HK-2 (cell line): ENCODE data around the gene MKLN1.
"Not testable (repeated sequence)": the region's sequence is repeated elsewhere in the genome, so short reads cannot be mapped to it uniquely, and the experiment has no call there.

Experiments used
- DNase-seq: peaks from one replicate; pipeline ENCODE4 v3.0.0-alpha.2; 2018; ENCODE audit not compliant: unreplicated experiment

MKLN1 gene

DNA sequence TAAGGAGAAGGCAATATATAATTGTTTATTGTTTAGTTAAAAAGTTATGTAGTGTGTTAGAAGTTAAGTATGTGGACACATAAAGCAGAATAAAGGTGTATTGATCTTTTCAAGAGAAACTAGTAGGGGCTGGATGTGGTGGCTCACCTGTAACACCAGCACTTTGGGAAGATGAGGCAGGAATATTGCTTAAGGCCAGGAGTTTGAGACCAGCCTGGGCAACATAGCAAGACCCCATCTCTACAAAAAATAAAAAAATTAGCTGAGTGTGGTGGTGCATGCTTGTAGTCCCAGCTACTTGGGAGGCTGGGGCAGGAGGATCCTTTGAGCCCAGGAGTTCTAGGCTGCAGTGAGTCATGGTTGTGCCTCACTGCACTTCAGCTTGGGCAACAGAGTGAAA, 135.0 kb downstream of the MKLN1 start:
- DNase-seq: not testable (repeated sequence)

DNA sequence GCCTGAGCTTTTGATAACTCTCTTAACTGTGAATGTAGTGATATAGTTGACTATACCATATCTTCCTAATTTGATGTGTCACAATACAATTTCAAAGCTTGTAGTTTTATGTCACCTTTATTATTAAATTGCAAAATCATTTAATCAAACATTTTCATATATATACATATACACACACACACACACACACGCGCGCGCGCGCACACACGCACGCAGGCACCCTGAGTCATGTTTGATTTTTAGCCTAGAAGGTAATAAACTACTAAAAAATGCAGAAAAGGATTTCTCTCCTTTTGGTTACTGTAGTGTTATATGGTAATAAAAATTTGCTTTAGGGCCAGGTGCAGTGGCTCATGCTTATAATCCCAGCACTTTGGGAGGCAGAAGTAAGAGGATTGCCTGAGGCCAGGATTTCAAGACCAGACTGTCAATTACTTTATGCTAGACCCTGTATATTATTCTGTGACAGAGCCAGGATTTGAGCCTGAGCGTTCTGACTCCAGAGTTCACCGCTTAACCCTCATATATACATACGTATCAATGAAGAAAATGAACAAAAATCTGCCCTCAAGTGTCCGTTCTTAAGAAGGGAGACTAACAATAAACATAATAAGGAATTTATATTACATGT, 139.2 kb downstream of the MKLN1 start:
- no peak for DNase-seq

DNA sequence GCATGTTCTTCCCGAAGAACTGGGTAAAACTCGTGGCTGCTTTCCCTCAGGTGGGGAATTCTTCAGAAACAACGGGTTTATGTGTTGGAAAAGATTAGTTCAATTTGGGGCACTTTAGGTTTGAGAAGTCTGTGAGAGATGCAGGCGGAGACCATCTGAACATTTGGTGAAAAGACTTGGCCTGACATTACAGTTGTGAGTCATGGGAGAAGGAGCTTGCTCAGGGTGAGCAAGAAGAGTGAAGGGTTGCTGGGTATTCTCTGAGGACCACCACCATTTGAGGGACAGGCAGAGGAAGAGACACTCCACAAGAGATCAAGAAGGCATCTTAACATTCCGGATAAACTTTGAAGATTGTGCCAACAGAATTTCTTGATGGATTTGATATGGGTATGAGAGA, 140.1 kb downstream of the MKLN1 start:
- DNase-seq: no peak

DNA sequence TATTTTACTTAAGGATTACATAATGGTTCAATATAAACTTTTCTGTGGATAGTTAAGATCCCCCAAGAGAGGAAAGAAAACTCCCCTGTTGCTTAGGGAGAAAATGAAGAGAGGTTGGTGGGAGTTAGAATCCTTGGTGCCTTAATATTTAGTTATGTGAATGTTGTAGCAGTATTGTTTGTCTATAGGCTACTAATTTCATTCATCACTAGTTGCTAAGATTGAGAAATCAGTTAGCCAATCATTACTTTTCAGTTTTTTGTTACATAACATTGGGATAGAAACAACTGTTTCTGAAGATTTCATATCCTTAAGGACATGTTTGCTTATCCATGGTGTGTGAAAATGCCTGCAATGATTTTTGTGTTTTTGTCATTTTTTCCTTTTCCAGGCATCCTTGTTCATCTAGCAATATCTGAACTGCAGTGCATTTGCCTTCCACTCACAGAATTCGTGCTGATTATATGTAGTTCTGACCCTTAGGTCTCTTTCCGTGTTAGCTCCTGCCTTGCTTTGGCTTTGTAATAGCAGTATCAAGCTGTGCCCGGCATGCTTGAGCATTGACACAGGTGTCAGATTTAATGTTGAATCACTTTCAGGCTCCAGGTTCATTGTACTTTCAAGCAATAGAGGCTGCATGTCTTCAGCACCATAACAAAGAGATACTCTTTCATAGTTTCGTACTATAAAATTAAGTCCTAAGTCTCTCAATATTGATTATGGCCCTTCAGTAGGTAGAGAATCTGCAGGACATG, 143.8 kb downstream of the MKLN1 start:
- DNase-seq: no peak

DNA sequence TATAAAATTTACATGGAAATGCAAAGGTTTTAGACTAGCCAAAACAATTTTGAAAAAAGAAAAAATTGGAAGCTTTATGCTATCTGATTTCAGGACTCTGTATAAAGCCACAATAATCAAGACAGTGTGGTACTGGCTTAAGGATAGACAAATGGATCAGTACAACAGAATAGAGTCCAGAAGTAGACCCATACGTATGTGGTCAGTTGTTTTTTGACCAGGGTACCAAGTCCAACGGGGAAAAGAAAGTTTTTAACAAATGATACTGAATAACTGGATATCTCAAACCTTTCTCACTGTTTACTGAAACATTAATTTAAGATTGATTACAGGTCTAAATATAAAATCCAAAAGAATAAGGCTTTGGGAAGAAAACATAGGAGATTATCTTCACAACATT, 149.1 kb downstream of the MKLN1 start:
- DNase-seq: no peak

DNA sequence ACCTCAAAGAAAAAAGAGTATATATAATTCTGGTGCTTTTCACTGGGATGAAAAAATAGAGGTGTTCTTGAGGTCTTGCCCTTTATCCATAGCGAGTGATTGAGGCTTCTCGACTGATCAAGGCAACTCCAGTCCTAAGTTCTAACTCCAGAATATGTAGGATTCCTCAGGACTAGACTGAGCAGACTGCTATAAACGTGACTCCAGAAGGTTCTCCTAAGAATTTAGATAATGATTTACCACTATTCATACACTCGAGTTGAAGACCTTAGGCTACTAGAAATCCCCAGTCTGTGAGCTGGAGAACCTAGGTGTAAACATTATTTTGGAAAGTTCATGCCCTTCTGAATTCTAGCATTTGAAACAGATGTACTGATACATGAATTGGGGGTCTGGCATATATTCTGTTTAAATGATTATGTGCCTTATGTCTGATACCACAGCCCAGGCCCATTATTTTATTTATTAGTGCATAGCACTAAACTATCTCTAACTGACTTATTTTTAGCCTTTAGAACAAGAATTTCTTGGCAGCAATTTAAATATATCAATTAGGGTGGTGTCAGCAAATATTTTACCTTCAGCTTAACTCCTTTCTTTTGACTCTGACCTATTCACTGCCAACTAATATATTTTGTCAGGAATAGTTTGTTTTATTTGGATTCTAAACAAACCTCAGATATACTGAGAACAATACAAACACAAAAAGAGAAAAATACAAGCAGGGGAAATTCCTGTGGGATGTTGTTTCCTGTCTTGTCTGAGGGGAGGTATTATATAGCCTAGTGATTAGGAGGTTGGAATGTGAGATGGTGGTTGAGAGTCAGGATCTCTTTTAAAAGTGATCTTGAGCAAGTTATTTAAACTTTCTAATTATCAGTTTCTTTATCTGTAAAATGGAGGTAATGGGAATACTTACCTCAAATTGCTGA, 153.0 kb downstream of the MKLN1 start:
- DNase-seq: no peak

DNA sequence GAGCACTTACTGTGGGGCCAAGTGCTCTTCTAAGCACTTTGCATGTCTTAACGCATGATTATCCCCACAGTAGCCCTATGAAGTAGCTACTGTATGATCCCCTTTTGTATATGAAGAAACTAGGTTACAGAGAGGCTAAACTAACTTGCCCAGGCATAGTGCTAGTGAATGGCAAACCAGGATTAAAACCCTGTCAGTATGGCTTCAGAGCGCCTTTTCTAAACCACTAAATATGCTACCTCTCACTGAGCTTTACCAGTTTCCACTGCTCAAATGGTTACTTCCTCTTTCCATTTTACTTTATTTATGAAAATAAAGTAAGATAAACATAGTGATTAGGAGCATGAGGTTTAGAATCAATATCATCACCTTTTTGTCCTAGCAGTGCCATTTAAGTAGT, 155.1 kb downstream of the MKLN1 start:
- no peak for DNase-seq

DNA sequence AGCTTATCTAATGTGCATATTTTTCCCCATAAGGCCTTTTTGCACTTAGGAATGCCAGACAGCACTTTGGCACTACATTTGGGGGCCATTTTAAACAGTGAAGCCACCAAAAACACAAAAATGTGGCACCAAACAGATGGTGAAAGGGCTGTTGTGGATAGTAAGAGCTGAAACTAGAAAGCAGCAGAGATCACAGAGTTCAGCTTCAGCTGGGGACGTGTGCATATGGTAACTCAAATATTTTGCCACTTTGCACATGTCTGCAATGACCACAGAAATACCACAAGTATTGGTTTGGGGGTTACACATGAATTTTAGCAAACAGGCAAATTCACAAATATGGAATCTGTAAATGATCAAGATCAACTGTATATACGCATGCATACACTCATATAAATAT, 155.9 kb downstream of the MKLN1 start:
- DNase-seq: no peak

DNA sequence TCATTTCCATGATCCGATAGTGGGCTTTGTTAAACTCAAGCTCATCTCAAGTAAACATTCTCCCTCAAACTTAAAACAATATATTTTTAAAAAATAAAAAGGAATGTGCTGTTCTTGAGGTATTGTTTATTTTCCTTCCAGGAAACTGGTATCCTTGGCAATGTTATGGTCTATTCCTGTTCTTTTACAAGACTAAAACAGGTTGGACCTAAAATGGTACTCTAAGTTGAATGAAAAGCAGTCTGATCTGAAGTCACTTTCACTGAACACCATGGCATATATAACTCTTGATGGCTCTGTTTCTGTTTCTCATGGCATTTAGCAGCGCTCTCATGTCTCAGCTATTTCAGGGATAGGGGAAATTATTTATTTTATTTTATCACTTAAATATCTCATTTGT, 158.7 kb downstream of the MKLN1 start:
- DNase-seq: no peak

DNA sequence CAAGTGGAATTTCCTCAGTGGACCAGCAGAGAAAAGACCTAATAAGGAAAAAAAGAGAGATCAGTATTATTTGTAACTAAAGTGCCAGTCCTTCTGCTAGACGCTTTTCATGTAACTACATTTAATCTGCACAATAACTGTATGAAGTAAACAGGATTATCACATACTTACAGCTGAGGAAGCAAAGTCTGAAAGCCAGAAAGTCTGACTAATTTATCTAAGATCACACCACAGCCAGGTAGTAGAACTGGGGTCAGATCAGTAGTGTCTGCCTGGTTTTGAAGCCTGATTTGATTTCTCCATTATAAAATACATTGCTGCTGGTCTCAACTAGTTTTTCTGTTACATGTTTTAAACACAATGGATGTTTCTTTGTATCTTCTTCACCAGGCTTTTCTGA, 159.5 kb downstream of the MKLN1 start:
- DNase-seq: no peak

DNA sequence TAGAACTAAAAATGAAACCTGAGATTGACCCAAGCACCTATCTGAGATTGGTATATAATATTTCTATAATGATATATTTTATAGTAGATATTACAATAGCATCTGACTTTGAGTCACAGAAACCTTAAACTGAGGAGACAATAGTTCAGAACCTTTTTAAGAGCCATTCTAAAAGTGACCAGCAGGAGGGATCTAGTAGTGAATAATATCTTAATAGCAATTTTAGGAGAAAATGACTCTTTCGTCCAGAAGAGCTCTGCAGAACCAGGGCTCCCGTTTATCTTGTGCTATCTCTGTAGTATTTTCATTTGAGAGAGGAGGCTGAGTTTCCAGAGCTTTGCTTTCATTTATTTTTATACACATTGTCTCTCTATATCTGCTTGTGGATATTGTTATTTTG, 160.7 kb downstream of the MKLN1 start:
- DNase-seq: no peak

DNA sequence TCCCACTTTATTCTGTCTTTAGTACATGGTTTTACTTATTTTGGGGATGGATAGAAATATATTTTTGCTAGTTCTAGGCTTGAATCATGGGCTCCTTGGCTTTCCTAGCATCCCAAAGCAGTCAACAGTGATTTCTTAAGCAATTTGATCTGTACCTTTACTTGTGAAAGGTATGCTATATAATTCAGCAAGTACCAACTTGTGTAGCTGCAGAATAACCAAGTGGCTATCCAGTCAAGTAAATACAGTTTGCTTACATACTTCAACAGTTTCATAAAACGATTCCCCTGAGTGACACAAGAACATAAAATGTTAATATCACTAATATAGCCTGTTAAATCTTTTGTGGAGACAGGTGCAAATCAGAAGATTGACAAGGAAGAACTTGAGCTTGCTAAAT, 161.5 kb downstream of the MKLN1 start:
- no peak for DNase-seq

DNA sequence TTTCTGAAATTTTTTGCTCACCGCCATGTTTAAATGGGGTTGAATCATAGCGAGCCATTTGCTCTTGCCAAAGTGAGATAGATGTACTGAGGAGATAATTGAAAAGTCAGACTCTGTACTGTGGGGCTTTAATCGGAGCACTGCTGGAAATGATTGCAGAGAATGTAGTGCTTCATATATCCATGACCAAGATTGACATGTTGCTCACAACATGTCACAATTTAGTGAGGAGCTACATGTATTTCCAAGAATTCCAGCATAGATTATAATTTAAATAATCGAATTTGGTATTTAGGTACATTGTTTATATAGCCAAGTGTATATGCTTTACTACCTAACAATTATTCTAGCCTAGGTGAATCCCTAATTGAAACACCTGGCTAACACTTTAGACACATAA, 162.2 kb downstream of the MKLN1 start:
- DNase-seq: no peak

DNA sequence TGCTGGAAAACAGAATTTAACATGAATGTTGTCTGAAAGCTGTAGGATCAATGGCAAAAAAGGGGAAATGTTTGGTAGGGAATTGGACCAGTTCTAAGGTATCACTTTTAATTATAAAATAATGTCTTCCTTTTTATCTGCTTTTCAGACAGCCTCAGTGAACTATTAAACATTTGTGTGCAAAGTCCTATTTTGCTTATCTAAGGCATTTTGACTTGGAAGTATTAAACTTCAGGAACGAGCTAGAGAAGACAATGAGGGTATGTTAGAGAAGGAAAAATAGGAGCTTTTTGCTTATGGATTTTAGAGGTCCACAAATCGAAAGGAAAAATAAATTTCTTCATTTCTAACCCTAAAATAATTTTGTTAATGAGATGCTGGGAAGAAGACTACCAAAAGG, 165.4 kb downstream of the MKLN1 start:
- no peak for DNase-seq

DNA sequence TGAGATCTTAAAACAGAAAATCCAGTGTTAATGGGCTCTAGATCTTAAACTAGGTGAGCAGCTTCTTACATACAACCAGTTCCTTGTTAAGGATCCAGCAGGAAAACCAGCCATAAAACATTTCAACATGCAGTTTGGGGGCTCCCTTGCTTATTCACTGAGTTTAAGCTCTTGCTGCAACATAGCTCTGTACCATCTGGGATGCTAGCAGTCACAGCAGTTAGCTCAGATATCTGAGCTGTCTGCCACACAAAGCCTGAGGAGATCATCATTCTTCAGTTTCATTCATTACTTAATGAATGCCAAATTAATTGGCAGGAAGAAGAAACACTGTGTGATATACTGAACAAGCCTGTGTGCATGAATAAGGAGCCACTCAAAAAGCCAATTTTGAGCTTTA, 165.9 kb downstream of the MKLN1 start:
- no peak for DNase-seq

DNA sequence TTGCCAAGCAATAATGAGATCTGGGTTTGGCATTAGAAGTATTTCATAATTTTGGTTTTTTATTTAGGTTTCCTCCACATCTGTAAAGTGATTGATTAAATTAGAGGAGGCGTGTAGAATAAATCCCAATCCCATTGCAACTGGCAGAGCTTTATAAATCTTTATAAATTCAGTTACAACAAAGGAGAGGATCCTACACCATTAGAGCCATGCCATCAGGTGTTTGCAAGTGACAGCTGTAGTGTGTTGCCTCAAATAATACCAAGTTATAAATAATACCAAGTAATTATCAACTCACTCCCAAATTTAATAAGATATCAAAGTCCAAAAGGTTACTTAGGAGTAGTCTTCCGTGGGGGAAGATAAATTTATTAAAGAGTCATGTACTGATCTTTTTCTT, 166.5 kb downstream of the MKLN1 start:
- DNase-seq: no peak

DNA sequence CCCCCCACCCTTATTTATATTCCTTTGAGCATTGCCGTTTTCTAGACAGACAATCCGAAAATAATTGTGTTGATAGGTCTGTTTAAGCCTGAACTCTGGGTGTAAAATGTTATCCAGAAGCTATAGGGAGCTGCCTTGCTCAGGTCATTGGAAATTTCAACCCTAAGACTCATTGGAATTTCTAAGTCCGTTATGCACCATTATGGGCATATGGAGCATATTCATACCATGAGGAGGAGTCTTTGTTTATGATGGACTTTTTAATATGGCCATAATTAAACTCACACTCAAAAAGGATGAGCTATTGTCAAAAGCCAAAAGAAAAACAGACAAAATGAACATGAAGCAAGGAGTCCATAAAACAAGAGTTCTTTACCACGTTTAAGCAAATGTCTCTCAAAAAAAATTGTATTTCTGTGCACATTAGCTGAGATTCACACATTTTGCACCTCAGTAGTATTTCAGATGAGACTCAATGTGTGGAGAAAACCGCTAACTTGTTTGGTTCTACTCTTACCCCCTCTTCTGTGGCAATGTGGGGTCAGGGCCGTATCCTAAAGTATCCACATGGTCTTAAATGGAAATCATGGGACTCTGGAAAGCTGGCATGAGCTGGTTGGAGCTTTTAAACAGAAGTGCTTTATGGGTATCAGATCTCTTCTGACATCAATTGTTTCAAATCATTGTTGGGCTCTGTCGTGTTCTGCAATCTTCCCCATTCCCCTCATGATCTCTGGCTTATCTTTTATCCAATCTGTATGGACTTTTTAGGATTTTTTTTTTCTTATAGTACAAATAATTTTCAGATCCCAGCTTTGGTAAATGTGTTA, 168.2 kb downstream of the MKLN1 start:
- DNase-seq: no peak

DNA sequence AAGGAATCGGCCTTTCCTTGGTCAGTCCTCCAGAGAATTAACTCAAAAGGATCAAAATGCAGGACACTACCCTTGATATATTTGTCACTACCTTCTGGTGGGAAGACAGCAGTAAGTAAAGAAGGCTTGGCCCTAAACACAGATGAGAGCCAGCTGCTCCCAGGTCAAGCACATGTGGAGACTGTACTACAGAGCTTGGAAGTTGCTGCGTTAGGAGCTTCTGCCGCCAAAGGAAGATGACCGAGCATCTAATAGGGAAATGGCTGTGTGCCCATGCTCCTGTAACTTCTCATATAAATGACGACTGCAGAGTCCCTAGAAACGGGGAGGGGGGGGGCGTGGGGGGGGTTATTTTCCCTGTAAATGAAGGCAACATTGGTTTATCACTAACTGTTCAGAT, 169.8 kb downstream of the MKLN1 start:
- no peak for DNase-seq

DNA sequence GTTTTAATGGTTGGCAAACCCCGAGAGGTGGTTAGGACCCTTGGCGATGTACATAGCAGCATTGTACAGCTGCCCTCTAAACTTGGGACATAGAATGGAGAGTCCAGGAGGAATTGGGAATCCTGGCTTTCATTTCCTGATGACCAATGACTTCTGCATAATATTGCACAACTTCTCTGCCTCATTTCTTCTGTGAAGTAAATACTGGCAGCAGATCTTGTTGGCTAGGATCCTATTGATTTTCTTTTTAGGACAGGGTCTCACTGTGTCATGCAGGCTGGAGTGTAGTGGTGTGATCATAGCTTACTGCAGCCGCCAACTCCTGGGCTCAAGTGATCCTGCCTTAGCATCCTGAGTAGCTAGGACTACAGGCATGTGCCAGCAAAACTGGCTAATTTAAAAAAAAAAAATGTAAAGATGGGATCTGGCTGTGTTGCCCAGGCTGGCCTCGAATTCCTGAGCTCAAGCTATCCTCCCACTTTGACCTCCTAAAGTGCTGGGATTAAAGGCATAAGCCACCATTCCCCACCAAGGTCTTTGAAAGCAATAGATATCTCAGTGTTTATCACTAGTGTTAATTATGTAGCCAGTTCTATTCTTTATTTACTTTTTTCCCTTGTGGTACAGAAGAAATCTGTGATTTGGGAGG, 170.7 kb downstream of the MKLN1 start:
- DNase-seq: no peak

DNA sequence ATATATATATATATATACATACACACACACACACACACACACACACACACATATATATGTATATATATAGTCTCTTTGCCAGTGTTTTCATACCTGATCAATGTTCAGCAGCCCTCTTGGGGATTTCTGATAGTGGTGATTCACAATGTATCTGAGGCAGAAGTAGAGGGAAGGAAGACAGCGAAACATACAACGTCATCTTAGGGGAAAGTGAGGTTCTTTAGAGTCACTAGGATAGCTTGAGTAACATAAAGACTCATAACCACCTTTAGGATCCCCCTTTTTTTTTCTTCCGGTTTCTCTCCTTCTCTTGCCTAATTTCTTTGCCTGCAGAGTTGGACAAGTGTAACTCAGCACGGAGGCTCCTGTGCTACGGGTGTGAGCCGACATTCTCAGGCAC, 172.1 kb downstream of the MKLN1 start:
- DNase-seq: no peak

DNA sequence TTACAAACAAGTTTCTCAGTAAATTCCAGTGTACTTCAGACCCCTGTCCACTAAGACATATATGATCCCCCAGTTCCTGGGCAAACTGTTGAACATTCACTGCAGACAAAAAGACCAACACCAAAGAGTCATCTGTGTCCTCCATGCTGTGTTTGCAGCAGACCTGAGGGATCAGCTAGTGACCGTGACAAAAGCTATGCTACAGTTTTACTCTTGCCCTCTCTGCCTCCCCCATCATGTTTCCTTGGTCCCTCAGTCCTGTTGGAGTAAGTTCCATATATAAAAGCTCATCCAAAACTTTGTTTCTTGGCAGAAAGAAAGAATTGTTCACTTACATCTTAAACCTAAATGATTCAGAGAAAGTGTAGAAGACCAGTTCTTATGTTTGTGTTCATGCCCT, 172.7 kb downstream of the MKLN1 start:
- DNase-seq: no peak
